Gastrocnemius medialis (tissue), 4 donors: ENCODE results near the gene EVI5.

Source experiments
- CTCF ChIP-seq, 5 experiments: fragments of 450-650 bp in 3 of 5; fragments of 200-600 bp in 2 of 5; sonication (generic) in 2 of 5; IDR thresholded peaks in 4 of 5; conservative IDR thresholded peaks in 1 of 5; 1 replicate in 4 of 5; 2 replicates in 1 of 5; pipeline ENCODE4 v1.5.1; 2016 to 2019; ENCODE audit warnings: antibody characterized with exemption in 5 of 5, mild to moderate bottlenecking in 3 of 5, moderate library complexity in 3 of 5
- POLR2A ChIP-seq, 2 donors: fragments of 450-650 bp; IDR thresholded peaks; one replicate each; pipeline ENCODE4 v1.6.1; 2017; ENCODE audit warnings: antibody characterized with exemption in 2 of 2, mild to moderate bottlenecking in 2 of 2, moderate library complexity in 2 of 2

- TF ChIP-seq POLR2A (IDR thresholded peaks at IDR 0.05) (no peak), CTCF (IDR thresholded peaks at IDR 0.05 in 4 of 5, conservative IDR thresholded peaks at IDR 0.05 in 1 of 5) (no peak)
Observed at GRCh38 chr1:92816732-92817131, 31.8 kb upstream of the EVI5 start.
